ENCODE measurements around the gene RPS3.

DNA sequence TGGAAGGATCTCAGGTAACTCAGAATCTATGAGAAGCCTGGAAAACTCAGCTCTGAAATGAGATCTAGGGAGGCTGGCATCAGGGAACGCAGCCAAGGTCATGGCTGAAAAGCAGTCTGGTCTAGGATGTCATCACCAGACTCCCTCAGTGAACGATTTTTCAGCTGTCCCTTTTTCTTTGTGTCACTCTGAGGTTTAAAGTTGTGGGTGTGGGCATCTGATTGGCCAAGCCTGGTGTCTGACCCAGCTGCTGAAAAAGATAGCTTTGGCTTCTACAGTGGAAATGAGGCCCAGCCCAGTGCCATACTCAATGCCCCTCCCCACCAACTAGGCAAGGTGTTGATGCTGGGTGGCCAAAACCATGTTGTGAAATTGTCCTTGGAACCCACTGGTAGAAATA is 14.5 kb downstream of the RPS3 start:
- no peak for TF ChIP-seq CTCF (IDR thresholded peaks at IDR 0.05)
- TF ChIP-seq POLR2A (IDR thresholded peaks at IDR 0.05), result no peak
- TF ChIP-seq POLR2AphosphoS5 (IDR thresholded peaks at IDR 0.05), result no peak

Measured in breast epithelium (tissue), 3 donors.